IMR-90 (cell line): Measurements from ENCODE around the gene SAMD1. TPM values are rescaled to one million over a fixed set of nuclear protein-coding genes. Genes with fewer than 3 reads are reported as not detected.

Experiments used
- ATAC-seq: fragments of 200-7000 bp; cut with Tn5 transposase; 2 replicates; pipeline ENCODE4 v1.9.1; 2020; ENCODE audit warnings: low read depth, mild to moderate bottlenecking, moderate library complexity
- Bru-seq: library from RNA; stranded (reverse); fragments of 400-500 nt; gene quantifications from one replicate; lab custom pipeline; 2021; lab: Mats Ljungman, UMichigan
- BruChase-seq, 2 experiments: library from RNA; stranded (reverse); fragments of 400-500 nt; gene quantifications; one replicate each; lab custom pipeline; 2021; lab: Mats Ljungman, UMichigan
- BruUV-seq: library from RNA; stranded (reverse); fragments of 400-500 nt; replicated peaks from 2 replicates; lab custom pipeline; 2021; lab: Mats Ljungman, UMichigan
- CTCF ChIA-PET: fragments of 300-600 bp; formaldehyde crosslinking; extraction: SDS; loops from one replicate; lab custom pipeline; 2021; ENCODE audit warnings: antibody characterized with exemption; lab: Yijun Ruan, JAX
- POLR2A ChIA-PET: fragments of 300-600 bp; sonication (Branson Sonifier 250); formaldehyde crosslinking; loops from one replicate; lab custom pipeline; 2022; ENCODE audit warnings: antibody characterized with exemption; ENCODE audit not compliant: unreplicated experiment; lab: Charles Lee
- DNase-seq: peaks from one replicate; pipeline ENCODE4 v3.0.0; 2013
- H2AFZ ChIP-seq: replicated peaks from 2 replicates; pipeline ENCODE3; 2013; ENCODE audit warnings: low read length, mild to moderate bottlenecking; ENCODE audit not compliant: poor library complexity
- H2AK5ac ChIP-seq: 2 replicates; pipeline ENCODE4 v1.6.1; 2013; ENCODE audit warnings: low read depth, low read length, inconsistent platforms
- H2AK9ac ChIP-seq: replicated peaks from 2 replicates; pipeline ENCODE3; 2013; ENCODE audit warnings: mild to moderate bottlenecking, low read depth, low read length, moderate library complexity; ENCODE audit not compliant: poor library complexity
- H2BK120ac ChIP-seq: 2 replicates; pipeline ENCODE4 v1.6.1; 2013; ENCODE audit warnings: low read depth, low read length, inconsistent platforms
- H2BK15ac ChIP-seq: 3 replicates; pipeline ENCODE4 v1.6.1; 2013; ENCODE audit warnings: low read depth, low read length, inconsistent platforms
- H2BK20ac ChIP-seq: 2 replicates; pipeline ENCODE4 v1.6.1; 2013; ENCODE audit warnings: low read depth, mild to moderate bottlenecking, inconsistent platforms, low read length, moderate library complexity
- H2BK5ac ChIP-seq: 2 replicates; pipeline ENCODE4 v1.6.1; 2013; ENCODE audit warnings: mild to moderate bottlenecking, low read depth, low read length, inconsistent platforms; ENCODE audit not compliant: poor library complexity, severe bottlenecking
- H3K14ac ChIP-seq: replicated peaks from 2 replicates; pipeline ENCODE4 v1.6.1; 2013; ENCODE audit warnings: low read depth, low read length, inconsistent platforms
- H3K18ac ChIP-seq: 2 replicates; pipeline ENCODE4 v1.6.1; 2013; ENCODE audit warnings: low read depth, low read length, control low read depth
- H3K23ac ChIP-seq: 2 replicates; pipeline ENCODE4 v1.6.1; 2013; ENCODE audit warnings: low read depth, low read length, inconsistent platforms
- H3K27ac ChIP-seq: 2 replicates; pipeline ENCODE4 v1.5.1; 2013; ENCODE audit warnings: mild to moderate bottlenecking, control low read depth, low read length; ENCODE audit not compliant: insufficient read depth
- H3K27me3 ChIP-seq: 2 replicates; pipeline ENCODE4 v1.6.1; 2013; ENCODE audit warnings: low read length; ENCODE audit not compliant: control insufficient read depth, insufficient read depth
- H3K36me3 ChIP-seq: 2 replicates; pipeline ENCODE4 v1.6.1; 2013; ENCODE audit warnings: low read length, mixed read lengths; ENCODE audit not compliant: control insufficient read depth, insufficient read depth
- H3K4ac ChIP-seq: 2 replicates; pipeline ENCODE4 v1.6.1; 2013; ENCODE audit warnings: low read depth, low read length, inconsistent platforms
- H3K4me1 ChIP-seq: 2 replicates; pipeline ENCODE4 v1.6.1; 2013; ENCODE audit warnings: low read length, mixed read lengths; ENCODE audit not compliant: control insufficient read depth, insufficient read depth
- H3K4me2 ChIP-seq: 2 replicates; pipeline ENCODE4 v1.6.1; 2013; ENCODE audit warnings: low read depth, mild to moderate bottlenecking, control low read depth, low read length, moderate library complexity
- H3K4me3 ChIP-seq: 2 replicates; pipeline ENCODE4 v1.5.1; 2013; ENCODE audit warnings: low read depth, mild to moderate bottlenecking, control low read depth, low read length, moderate library complexity; ENCODE audit not compliant: insufficient read depth
- H3K56ac ChIP-seq: 2 replicates; pipeline ENCODE4 v1.6.1; 2013; ENCODE audit warnings: low read length, inconsistent platforms; ENCODE audit not compliant: insufficient read depth; ENCODE audit errors: extremely low read depth
- H3K79me1 ChIP-seq, 2 experiments: 2 replicates each; pipeline ENCODE4 v1.6.1; 2013; ENCODE audit warnings: low read length in 2 of 2, inconsistent platforms in 1 of 2, low read depth in 1 of 2
- H3K9ac ChIP-seq: 2 replicates; pipeline ENCODE4 v1.6.1; 2013; ENCODE audit warnings: low read depth, low read length, control low read depth
- H3K9me1 ChIP-seq: 2 replicates; pipeline ENCODE4 v1.6.1; 2013; ENCODE audit warnings: low read length, inconsistent platforms; ENCODE audit not compliant: insufficient read depth
- H3K9me3 ChIP-seq: 2 replicates; pipeline ENCODE4 v1.6.1; 2013; ENCODE audit warnings: low read length; ENCODE audit not compliant: control insufficient read depth, insufficient read depth
- H4K20me1 ChIP-seq: 2 replicates; pipeline ENCODE4 v1.6.1; 2013; ENCODE audit warnings: low read length, inconsistent platforms; ENCODE audit not compliant: insufficient read depth
- H4K5ac ChIP-seq: 2 replicates; pipeline ENCODE4 v1.6.1; 2013; ENCODE audit warnings: mild to moderate bottlenecking, low read depth, low read length, control low read depth
- H4K8ac ChIP-seq, 2 experiments: 2 replicates each; pipeline ENCODE4 v1.6.1; 2013; ENCODE audit warnings: low read depth in 2 of 2, low read length in 2 of 2, control low read depth in 1 of 2, inconsistent platforms in 1 of 2
- H4K91ac ChIP-seq: 2 replicates; pipeline ENCODE4 v1.6.1; 2013; ENCODE audit warnings: low read depth, low read length, inconsistent platforms; ENCODE audit not compliant: insufficient read depth
- BHLHE40 ChIP-seq: fragments of 150-350 bp; IDR thresholded peaks from 2 replicates; pipeline ENCODE4 v1.6.1; 2016; ENCODE audit warnings: mild to moderate bottlenecking, low read depth, low read length
- CEBPB ChIP-seq: IDR thresholded peaks from 2 replicates; pipeline ENCODE4 v1.6.1; 2012; ENCODE audit warnings: low read depth, low read length, improper control_type of control experiment
- FOS ChIP-seq: fragments of 150-350 bp; IDR thresholded peaks from 2 replicates; pipeline ENCODE4 v1.6.1; 2016; ENCODE audit warnings: low read depth, low read length
- MAFK ChIP-seq: IDR thresholded peaks from 2 replicates; pipeline ENCODE4 v1.6.1; 2012; ENCODE audit warnings: low read depth, low read length, improper control_type of control experiment
- MAZ ChIP-seq: IDR thresholded peaks from 2 replicates; pipeline ENCODE4 v1.6.1; 2012; ENCODE audit warnings: low read depth, mild to moderate bottlenecking, low read length, improper control_type of control experiment, moderate library complexity, borderline replicate concordance
- MXI1 ChIP-seq: IDR thresholded peaks from 2 replicates; pipeline ENCODE4 v1.6.1; 2012; ENCODE audit warnings: low read depth, mild to moderate bottlenecking, low read length, moderate library complexity, borderline replicate concordance
- SMC3 ChIP-seq: fragments of 150-350 bp; IDR thresholded peaks from 2 replicates; pipeline ENCODE4 v1.6.1; 2016; ENCODE audit warnings: low read depth, mild to moderate bottlenecking, antibody characterized with exemption, low read length, moderate library complexity
- WGBS, 2 experiments: methylation state at CpG; one replicate each; pipeline versions ENCODE4 v1.1.5 to v1.1.7; 2013; ENCODE audit warnings: missing lambda C conversion rate in 2 of 2; ENCODE audit not compliant: insufficient read length in 1 of 2; ENCODE audit errors: extremely low coverage in 2 of 2; 5-methylcytosine and 5-hydroxymethylcytosine counted together
- dilution Hi-C: fragments of 300-500 bp; cut with HindIII; formaldehyde crosslinking; loops from one replicate; pipeline ENCODE4 v1.14.3; 2018; ENCODE audit warnings: low sequenced_read_pairs; ENCODE audit not compliant: unreplicated experiment
- in situ Hi-C: fragments of 300-500 bp; cut with MboI; formaldehyde crosslinking; loops from 3 replicates; pipeline ENCODE4 v1.14.3; 2019; ENCODE audit warnings: low sequenced_read_pairs, inconsistent platforms, mixed read lengths
- intact Hi-C: fragments of 100-400 bp; cut with micrococcal nuclease; formaldehyde crosslinking; loops from 2 replicates; pipeline ENCODE4 v1.10.0; 2022
- long read RNA-seq: library from polyadenylated mRNA; unstranded; transcript quantifications from one replicate; pipeline ENCODE4 v2.0.0, GENCODE V29; 2021; ENCODE audit not compliant: unreplicated experiment
- polyA plus RNA-seq, 3 experiments: library from polyadenylated mRNA; depleted of rRNA; stranded (reverse); fragments of >200 nt; gene quantifications; 2 replicates each; pipeline ENCODE4 v1.2.3, GENCODE V29; 2012; ENCODE audit warnings: low replicate concordance in 1 of 3
- total RNA-seq: library from RNA; depleted of rRNA; stranded (reverse); fragments of >200 nt; gene quantifications from 2 replicates; pipeline ENCODE4 v1.2.3, GENCODE V29; 2012; rRNA removed
- TF ChIP-seq, protein P1 (sequence below): conservative IDR thresholded peaks from 2 replicates; pipeline ENCODE4 v1.5.1; 2012; ENCODE audit warnings: mild to moderate bottlenecking, low read depth, low read length, improper control_type of control experiment

SAMD1 gene
- total RNA-seq (6.5 and 7.5 TPM in 2 replicates), polyA plus RNA-seq (2012; rRNA removed) (14.1 and 16.3 TPM in 2 replicates), Bru-seq, nascent RNA (percentile 43 among the genes with signal in this experiment), BruChase-seq, experiment 1, labeled RNA remaining after a 6-hour chase (percentile 61 among the genes with signal in this experiment), BruChase-seq, experiment 2, labeled RNA remaining after a 2-hour chase (percentile 52 among the genes with signal in this experiment)
- polyA plus RNA-seq (2012; cell fraction: cytosol; rRNA removed): 13.3 and 22.9 TPM in 2 replicates
- 23.0 and 32.5 TPM in 2 replicates for polyA plus RNA-seq (2012; cell fraction: nucleus; rRNA removed; ENCODE audit: low replicate concordance)
- long read RNA-seq, partial matches to known transcripts: 2 of 10 reads
- long read RNA-seq, other reads (novel, unspliced or antisense): 6 of 10 reads

DNA sequence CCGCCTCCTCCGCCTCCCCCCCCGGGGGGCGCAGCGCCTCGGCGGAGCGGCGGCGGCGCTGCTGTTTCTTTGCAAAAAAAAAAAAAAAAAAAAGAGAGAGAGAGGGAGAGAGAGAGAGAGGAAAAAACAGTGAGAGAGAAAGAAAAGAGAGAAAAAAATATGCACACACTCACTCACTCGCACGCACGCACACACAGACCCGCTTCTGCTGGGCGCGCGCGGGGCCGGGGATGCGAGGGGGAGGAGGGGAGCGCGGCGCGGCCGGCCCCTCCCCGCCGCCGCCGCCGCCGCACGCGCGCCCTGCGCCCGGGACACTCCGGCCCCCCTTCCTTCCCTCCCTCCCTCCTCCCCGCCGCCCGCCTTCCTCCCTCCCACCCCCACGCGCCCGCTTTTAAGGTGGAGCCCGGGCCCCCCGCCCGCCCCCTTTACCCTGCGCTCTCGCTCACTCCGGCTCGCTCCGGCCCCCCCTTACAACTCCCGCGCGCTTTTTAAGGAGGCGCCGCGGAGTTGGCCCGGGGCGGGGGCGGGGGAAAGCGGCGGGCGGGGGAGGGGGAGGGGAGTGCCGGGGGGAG is at the start of gene SAMD1:
SAMD1 (minus strand) TSS at position 243 of the 572 bp plus-strand sequence.
- H3K56ac ChIP-seq: peak within 1 kb of the TSS; percentile 40; the same call in 1 of the 2 replicates
- DNase-seq (peak; percentile 83), ATAC-seq (peak; percentile 70)
- H3K18ac ChIP-seq: peak within 1 kb of the TSS; percentile 56; the same call in 1 of the 2 replicates
- peak within 1 kb of the TSS; percentile 46; the same call in 1 of the 2 replicates for H4K5ac ChIP-seq
- no peak within 1 kb of the TSS for H2BK120ac ChIP-seq
- peak within 1 kb of the TSS; percentile 93 for H2AFZ ChIP-seq
- H4K8ac ChIP-seq: peak within 1 kb of the TSS in 1 of 2 experiments; percentile 62; a peak in 3 of 4 replicates
- H2BK15ac ChIP-seq: no peak within 1 kb of the TSS
- H3K9me3 ChIP-seq: peaks cover 8% of the 10 kb centered on the region
- no peak within 1 kb of the TSS for H3K14ac ChIP-seq
- BruUV-seq: no TSS peak
- no peak within 1 kb of the TSS; the same call in 1 of the 2 replicates for H2AK5ac ChIP-seq
- in situ Hi-C loops (loop anchor here (25.0 kb wide), 1 partner anchor 328 kb away; the partner anchor contains the start of genes C19orf53 and MRI1), intact Hi-C loops (loop anchor here (2.0 kb wide), 1 partner anchor 46 kb away; the partner anchor contains the start of gene ASF1B), dilution Hi-C loops (no loop called here)
- H3K9me1 ChIP-seq: no peaks in the 10 kb centered on the region
- H3K4me2 ChIP-seq: peak within 1 kb of the TSS; percentile 97
- no peaks in the 10 kb centered on the region for H3K27me3 ChIP-seq
- H2BK5ac ChIP-seq: peak within 1 kb of the TSS; percentile 65
- H3K4ac ChIP-seq: peak within 1 kb of the TSS; percentile 53
- H3K23ac ChIP-seq: peak within 1 kb of the TSS; percentile 55
- peak within 1 kb of the TSS; percentile 80 for H3K4me3 ChIP-seq
- TF ChIP-seq BHLHE40 (no peak; the same call in 1 of the 2 replicates), SMC3 (no peak), MXI1 (no peak), MAFK (no peak), CEBPB (no peak), MAZ (peak; percentile 56; the same call in 1 of the 2 replicates), FOS (no peak)
- TF ChIP-seq, protein P1, sequence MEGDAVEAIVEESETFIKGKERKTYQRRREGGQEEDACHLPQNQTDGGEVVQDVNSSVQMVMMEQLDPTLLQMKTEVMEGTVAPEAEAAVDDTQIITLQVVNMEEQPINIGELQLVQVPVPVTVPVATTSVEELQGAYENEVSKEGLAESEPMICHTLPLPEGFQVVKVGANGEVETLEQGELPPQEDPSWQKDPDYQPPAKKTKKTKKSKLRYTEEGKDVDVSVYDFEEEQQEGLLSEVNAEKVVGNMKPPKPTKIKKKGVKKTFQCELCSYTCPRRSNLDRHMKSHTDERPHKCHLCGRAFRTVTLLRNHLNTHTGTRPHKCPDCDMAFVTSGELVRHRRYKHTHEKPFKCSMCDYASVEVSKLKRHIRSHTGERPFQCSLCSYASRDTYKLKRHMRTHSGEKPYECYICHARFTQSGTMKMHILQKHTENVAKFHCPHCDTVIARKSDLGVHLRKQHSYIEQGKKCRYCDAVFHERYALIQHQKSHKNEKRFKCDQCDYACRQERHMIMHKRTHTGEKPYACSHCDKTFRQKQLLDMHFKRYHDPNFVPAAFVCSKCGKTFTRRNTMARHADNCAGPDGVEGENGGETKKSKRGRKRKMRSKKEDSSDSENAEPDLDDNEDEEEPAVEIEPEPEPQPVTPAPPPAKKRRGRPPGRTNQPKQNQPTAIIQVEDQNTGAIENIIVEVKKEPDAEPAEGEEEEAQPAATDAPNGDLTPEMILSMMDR: no peak
- no peaks in the 10 kb centered on the region for H3K4me1 ChIP-seq
- H4K20me1 ChIP-seq: peaks cover 7% of the 10 kb centered on the region
- whole genome bisulfite sequencing, 2 experiments: no CpG with 5 or more reads among the region's 65 CpGs
- peaks cover 12% of the 10 kb centered on the region for H3K36me3 ChIP-seq
- H3K79me1 ChIP-seq: peaks cover 0 to 6% of the 10 kb centered on the region in 2 experiments; a peak in 2 of 4 replicates
- H4K91ac ChIP-seq: peak within 1 kb of the TSS; percentile 20; the same call in 1 of the 2 replicates
- H2AK9ac ChIP-seq: peak within 1 kb of the TSS; percentile 87
- H3K9ac ChIP-seq: peak within 1 kb of the TSS; percentile 78
- POLR2A ChIA-PET: no interaction called here
- H2BK20ac ChIP-seq: no peak within 1 kb of the TSS
- H3K27ac ChIP-seq: peak within 1 kb of the TSS; percentile 61
- CTCF ChIA-PET: no interaction called here
